H1 (cell line): ENCODE data around the gene SMIM20. TPM values are rescaled to one million over a fixed set of nuclear protein-coding genes. Genes with fewer than 3 reads are reported as not detected.

Experiments
- GTF2F1 ChIP-seq: IDR thresholded peaks from 2 replicates; pipeline ENCODE4 v1.6.1; 2012; ENCODE audit warnings: low read depth, low read length, improper control_type of control experiment, borderline replicate concordance
- polyA plus RNA-seq, 7 experiments: library from polyadenylated mRNA; depleted of rRNA in 3 of 7; stranded (reverse) in 5 of 7; unstranded in 2 of 7; fragments of >200 nt in 5 of 7; fragments of 200-250 nt in 2 of 7; gene quantifications; 1 replicate in 5 of 7; 2 replicates in 1 of 7; 4 replicates in 1 of 7; pipeline versions ENCODE4 v1.2.1 to v1.2.3, GENCODE V29; 2011 to 2013; ENCODE audit warnings: missing spikeins in 2 of 7, mixed read lengths in 2 of 7
- total RNA-seq: library from RNA; stranded (reverse); fragmentation: NEBNext Ultra II Directional; extraction: Animal tissue kit (Norgen Biotek cat#: 25700); gene quantifications from 2 replicates; pipeline ENCODE4 v1.2.1, GENCODE V29; 2021

Gene SMIM20
- total and polyA plus RNA-seq, 2 of the 8 experiments (the other 6 are each of a cell fraction or from before 2014, with no cell fraction given) = 21.9 to 36.9 TPM

DNA sequence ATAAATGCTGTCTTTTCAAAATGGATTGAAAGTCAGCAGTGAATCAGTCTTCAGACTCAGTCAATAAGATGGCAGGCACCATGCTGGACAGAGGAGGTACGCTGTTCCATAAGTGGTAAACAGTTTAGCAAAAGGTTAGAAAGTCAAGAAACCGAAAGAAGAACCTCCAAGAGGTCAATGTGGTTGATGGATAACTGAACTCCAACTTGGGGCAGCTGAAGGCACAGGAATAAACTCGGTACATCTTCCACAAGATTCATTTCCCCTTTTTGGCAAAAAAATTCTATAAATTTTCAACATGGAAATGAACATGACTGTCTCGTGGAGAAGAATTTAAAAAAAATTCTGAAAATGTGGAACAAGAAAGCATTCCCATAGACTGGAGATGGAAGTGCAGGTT, 32.8 kb upstream of the SMIM20 start (continued):
- TF ChIP-seq GTF2F1 = no peak
